ENCODE data around the gene PLXNA2.

PLXNA2 gene

GRCh38 chr1:208055535-208055934, 188.6 kb downstream of the PLXNA2 start:
- no peak for FAIRE-seq
- DNase-seq (ENCODE audit: insufficient read length, low spot score), result no peak

GRCh38 chr1:208054911-208055379, 189.2 kb downstream of the PLXNA2 start:
- DNase-seq (ENCODE audit: insufficient read length, low spot score) (no peak), FAIRE-seq (no peak)

- FAIRE-seq, result no peak
- no peak for DNase-seq (ENCODE audit: insufficient read length, low spot score)
Observed at GRCh38 chr1:208054485-208054884, 189.7 kb downstream of the PLXNA2 start.

- FAIRE-seq, result no peak
- DNase-seq (ENCODE audit: insufficient read length, low spot score), result no peak
Observed at GRCh38 chr1:208053661-208054060, 190.5 kb downstream of the PLXNA2 start.

- DNase-seq (ENCODE audit: insufficient read length, low spot score) (no peak), FAIRE-seq (no peak)
Observed at GRCh38 chr1:208052926-208053407, 191.2 kb downstream of the PLXNA2 start.

GRCh38 chr1:208052135-208052534, 192.0 kb downstream of the PLXNA2 start:
- FAIRE-seq, result no peak
- DNase-seq (ENCODE audit: insufficient read length, low spot score), result no peak

- FAIRE-seq (no peak), DNase-seq (ENCODE audit: insufficient read length, low spot score) (no peak)
Observed at GRCh38 chr1:208051651-208052050, 192.5 kb downstream of the PLXNA2 start.

GRCh38 chr1:208048904-208049303, 195.3 kb downstream of the PLXNA2 start:
- no peak for FAIRE-seq
- DNase-seq (ENCODE audit: insufficient read length, low spot score), result no peak

GRCh38 chr1:208047975-208048374, 196.2 kb downstream of the PLXNA2 start:
- FAIRE-seq, result no peak
- no peak for DNase-seq (ENCODE audit: insufficient read length, low spot score)

GRCh38 chr1:208047476-208047934, 196.7 kb downstream of the PLXNA2 start:
- FAIRE-seq, result no peak
- no peak for DNase-seq (ENCODE audit: insufficient read length, low spot score)

- FAIRE-seq (no peak), DNase-seq (ENCODE audit: insufficient read length, low spot score) (no peak)
Observed at GRCh38 chr1:208045463-208046260, 198.5 kb downstream of the PLXNA2 start.

GRCh38 chr1:208044589-208045462, 199.4 kb downstream of the PLXNA2 start:
- DNase-seq (ENCODE audit: insufficient read length, low spot score), result no peak
- no peak for FAIRE-seq

GRCh38 chr1:208043691-208044181, 200.4 kb downstream of the PLXNA2 start:
- DNase-seq (ENCODE audit: insufficient read length, low spot score), result no peak
- FAIRE-seq, result no peak

- DNase-seq (ENCODE audit: insufficient read length, low spot score), result no peak
Observed at GRCh38 chr1:208042868-208043267, 201.3 kb downstream of the PLXNA2 start.

GRCh38 chr1:208042041-208042615, 202.1 kb downstream of the PLXNA2 start:
- DNase-seq (ENCODE audit: insufficient read length, low spot score) (no peak), FAIRE-seq (no peak)

More at GRCh38 chr1:208042868-208043267, 201.3 kb downstream of the PLXNA2 start:
- no peak for FAIRE-seq

GRCh38 chr1:208041505-208041904, 202.7 kb downstream of the PLXNA2 start:
- DNase-seq (ENCODE audit: insufficient read length, low spot score) (no peak), FAIRE-seq (no peak)

GRCh38 chr1:208040821-208041297, 203.3 kb downstream of the PLXNA2 start:
- no peak for DNase-seq (ENCODE audit: insufficient read length, low spot score)

GRCh38 chr1:208039536-208040332, 204.4 kb downstream of the PLXNA2 start:
- FAIRE-seq (no peak), DNase-seq (ENCODE audit: insufficient read length, low spot score) (no peak)

More at GRCh38 chr1:208040821-208041297, 203.3 kb downstream of the PLXNA2 start:
- no peak for FAIRE-seq

- no peak for DNase-seq (ENCODE audit: insufficient read length, low spot score)
- FAIRE-seq, result no peak
Observed at GRCh38 chr1:208038303-208038702, 205.9 kb downstream of the PLXNA2 start.
